Caki2 (cell line): ENCODE results near the gene SYT15. TPM values are rescaled to one million over a fixed set of nuclear protein-coding genes. Genes with fewer than 3 reads are reported as not detected.
"Not testable (repeated sequence)": the region's sequence is repeated elsewhere in the genome, so short reads cannot be mapped to it uniquely, and the experiment has no call there.

ENCODE experiments used
- DNase-seq: peaks from one replicate; pipeline ENCODE4 v3.0.0-alpha.2; 2015; ENCODE audit warnings: low read depth
- in situ Hi-C: cut with HindIII; loops from 2 replicates; pipeline ENCODE4 v1.10.0; 2016; ENCODE audit warnings: low sequenced_read_pairs, low pct_unique_long_range_greater_than_20kb, mixed read lengths
- total RNA-seq: library from RNA; depleted of rRNA; stranded (reverse); fragments of >200 nt; shearing (Covaris generic); gene quantifications from 2 replicates; pipeline ENCODE4 v1.2.3, GENCODE V29; 2014; ENCODE audit warnings: low replicate concordance

Gene SYT15
- total RNA-seq, 1 experiment from 2014 or later: not detected

DNA sequence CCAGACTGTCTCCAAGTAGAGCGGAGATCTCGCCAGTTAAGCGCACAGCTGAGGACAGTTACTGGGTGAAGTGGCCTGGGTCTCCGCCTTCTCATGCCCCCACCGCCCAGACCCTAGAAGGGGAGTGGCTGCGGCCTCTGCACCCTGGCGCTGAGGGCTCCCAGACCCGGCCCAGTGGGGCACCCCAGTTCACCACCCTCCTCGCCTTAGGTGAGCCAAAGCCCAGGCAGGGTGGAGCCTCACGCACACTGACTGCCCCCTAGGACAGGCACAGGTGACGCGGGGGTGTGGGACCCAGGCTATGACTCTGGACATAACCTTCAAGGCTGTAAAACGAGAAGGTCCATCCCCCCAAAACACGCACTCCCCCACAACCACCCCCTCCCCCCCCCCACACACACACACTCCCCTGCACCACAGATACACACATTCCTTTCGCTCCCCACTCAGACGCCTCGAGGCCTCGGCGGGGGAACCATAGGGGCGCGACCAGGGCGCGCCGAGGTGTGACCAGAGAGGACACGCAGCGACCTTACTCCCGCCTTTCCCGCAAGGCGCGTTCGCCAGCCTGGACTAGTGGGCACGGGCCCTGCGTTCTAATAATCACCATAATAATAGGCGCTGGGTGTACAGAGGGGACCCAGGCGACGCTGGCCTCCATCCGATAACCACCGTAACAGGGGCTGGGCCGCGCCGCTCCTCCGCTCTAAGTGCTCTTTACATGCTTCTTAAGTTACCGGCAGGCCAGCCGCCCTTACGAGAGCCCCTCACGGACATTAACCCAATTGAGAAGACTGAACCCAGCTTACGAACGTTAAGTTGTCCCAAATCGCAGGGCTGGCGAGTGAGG is 1.1 kb upstream of the SYT15 start:
- in situ Hi-C loops: not testable (repeated sequence)

DNA sequence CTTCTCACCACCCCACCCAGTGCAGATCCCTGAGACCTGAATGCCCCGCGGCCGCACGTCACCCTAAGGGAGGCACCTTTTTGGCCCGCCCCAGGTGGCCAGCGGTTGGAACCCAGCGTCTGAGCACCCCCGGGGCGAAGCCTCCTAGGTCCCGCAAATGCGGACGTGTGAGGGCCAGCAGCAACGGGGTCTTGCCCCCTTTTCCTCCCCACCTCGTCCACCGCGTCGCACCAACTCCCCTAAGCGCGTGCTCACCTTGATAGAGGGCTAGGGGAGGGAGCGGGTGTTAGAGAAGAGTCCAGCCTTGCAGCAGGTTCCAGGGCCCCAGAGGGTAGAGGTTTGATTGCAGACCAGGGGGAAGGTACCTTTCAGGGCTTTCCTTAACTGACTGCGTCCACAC is 450 bp downstream of the SYT15 start:
- DNase-seq, in situ Hi-C loops: not testable (repeated sequence)

More for the DNA sequence above, 1.1 kb upstream of the SYT15 start:
- not testable (repeated sequence) for DNase-seq

DNA sequence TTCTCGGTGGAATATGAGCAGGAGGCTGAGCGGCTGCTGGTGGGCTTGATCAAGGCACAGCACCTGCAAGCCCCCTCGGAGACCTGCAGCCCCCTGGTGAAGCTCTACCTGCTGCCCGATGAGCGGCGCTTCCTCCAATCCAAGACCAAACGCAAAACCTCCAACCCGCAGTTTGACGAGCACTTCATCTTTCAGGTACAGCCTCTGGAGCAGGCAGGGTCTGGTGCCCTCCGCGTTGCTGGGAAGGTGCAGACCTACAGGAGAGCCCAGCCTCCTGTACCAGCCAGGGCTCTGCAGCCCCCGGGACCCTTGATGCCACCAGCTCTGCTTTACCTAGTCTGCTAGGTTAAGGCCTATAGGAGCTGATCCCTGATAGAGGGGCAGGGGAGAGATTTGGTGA is 3.1 kb downstream of the SYT15 start:
- DNase-seq, in situ Hi-C loops: not testable (repeated sequence)

DNA sequence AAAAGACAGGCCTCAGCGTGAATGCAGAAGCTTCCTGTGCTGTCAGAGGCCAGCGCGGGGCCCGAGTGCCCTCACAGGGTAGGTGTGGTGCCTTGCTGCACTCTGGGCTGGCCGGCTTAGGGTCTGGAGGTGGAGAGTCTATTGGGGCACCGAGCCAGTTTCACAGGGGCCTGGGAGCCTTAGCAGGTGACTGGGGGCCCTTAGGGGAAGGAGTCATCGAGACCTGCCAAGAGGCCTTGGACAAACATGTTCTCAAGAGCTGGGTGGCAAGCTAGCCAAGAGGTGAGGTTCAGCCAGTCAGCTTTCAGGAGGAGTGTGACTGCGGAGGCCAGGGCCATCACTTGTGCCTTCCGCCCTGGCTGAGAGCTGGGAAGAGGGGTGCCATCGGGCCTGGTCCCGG is 3.6 kb downstream of the SYT15 start:
- in situ Hi-C loops, DNase-seq: not testable (repeated sequence)

DNA sequence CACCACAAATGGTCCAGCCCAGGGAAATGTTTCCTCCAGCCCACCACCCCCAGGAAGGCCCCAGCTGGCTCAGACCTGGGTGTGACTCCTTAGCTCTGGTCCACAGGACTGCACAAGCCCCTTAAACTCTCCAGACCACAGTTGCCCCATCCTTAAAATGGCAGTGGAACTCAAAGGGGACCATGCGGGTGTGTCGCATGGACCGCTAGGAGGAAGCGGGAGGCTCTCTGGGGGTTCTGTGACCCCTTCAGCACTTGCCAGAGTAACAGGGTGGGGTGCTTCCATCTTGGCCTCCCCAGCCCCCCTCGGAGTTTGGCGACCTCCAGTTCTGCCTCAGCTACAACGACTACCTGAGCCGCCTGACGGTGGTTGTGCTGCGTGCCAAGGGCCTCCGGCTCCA is 5.3 kb downstream of the SYT15 start:
- DNase-seq, in situ Hi-C loops: not testable (repeated sequence)

DNA sequence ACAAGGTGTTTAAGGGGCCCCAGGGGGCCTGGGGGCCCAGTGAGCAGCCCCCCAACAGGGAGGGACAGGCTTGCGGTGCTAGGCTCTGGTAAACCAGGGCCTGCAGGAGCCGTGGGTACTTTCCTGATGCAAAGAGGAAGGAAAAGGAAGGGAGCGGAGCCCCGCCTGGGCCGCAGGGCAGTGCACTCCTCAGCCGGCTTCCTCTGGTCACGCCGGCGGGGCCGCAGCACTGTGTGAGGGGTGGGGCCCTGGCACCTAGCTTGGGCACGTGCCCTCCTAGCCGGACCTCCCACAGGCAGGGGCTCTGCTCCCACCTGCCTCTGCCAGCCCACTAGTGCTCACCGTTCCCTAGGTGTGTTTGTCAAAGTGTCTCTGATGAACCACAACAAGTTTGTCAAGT is 6.3 kb downstream of the SYT15 start:
- in situ Hi-C loops, DNase-seq: not testable (repeated sequence)

DNA sequence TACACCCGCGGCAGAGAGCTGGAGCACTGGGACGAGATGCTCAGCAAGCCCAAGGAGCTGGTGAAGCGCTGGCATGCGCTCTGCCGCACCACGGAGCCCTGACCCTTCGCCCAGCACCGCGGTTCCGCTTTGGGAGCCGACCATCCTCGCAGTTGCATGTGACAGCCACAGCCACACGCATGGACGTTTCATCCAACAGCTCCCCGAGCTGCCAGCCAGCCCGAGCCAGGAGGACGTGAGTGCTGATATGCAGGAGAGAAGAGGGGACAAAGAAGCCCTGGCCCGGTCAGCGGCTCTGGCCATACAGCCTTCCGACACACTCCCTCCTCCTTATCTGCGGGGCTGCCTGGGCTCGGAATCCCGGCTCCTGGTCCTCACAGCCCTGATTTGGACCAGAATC is 8.6 kb downstream of the SYT15 start:
- in situ Hi-C loops, DNase-seq: not testable (repeated sequence)

DNA sequence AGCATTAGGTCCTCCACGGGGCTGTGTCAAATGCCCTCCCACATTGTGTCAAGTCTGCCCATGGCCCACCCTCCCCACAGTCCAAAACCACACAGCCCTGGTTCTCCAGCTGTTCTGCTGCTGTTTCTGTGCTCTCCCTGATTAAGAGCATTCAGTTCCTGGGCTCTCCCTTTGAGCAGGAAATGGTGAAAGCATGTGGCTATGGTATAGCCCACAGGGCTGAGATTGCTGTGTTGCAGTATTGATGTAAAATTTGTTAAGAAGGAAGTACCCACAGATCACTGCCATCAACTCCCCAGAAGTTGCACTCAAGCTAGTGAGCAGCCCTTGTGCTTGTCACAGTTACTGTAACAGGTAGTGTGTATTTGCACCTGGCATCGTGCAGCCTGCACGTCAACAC is 9.3 kb downstream of the SYT15 start:
- in situ Hi-C loops, DNase-seq: not testable (repeated sequence)

DNA sequence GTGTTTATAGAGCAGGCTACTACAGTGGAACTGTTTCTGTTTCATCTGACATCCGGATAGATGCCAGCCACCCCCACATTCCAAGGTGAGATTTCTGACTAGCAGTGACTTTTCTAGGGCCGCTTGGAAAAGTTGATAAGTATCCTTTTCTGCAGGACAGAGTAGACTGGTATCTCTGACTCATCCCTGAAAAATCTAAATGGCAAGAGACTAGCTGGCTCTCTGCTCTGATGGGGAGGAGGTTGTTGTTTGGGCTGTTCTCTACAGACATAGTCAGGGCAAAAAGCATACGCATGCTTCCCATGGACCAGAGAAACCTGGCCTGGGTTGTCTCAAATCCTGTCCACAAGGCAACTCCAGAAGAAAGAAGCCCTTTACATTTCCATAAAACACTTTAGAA is 10.7 kb downstream of the SYT15 start:
- DNase-seq, in situ Hi-C loops: not testable (repeated sequence)

DNA sequence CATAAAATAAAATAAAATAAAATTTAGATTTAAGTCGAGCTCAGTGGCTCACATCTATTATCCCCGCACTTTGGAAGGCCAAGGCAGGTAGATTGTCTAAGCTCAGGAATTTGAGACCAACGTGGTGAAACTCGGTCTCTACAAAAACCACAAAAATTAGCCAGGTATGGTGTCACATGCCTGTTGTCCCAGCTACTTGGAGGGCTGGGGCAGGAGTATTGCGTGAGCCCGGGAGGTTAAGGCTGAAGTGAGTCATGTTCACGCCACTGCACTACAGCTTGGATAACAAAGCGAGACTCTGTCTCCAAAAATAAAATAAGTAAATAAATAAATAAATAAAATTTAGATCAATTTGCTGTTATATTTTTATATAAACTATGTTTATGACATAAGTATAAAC is 12.1 kb downstream of the SYT15 start:
- DNase-seq, in situ Hi-C loops: not testable (repeated sequence)

DNA sequence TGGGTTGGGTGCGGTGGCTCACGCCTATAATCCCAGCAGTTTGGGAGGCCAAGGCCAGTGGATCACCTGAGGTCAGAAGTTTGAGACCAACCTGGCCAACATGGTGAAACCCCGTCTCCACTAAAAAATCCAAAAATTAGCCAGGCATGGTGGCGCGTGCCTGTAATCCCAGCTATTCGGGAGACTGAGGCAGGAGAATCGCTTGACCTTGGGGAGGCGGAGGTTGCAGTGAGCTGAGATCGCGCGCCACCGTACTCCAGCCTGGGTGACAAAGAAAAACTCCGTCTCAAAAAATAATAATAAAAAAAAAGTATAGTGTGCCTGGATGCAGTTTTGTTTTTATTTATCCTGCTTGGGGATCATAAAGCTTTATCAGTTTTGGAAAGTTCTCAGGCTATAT is 14.4 kb downstream of the SYT15 start:
- DNase-seq, in situ Hi-C loops: not testable (repeated sequence)

DNA sequence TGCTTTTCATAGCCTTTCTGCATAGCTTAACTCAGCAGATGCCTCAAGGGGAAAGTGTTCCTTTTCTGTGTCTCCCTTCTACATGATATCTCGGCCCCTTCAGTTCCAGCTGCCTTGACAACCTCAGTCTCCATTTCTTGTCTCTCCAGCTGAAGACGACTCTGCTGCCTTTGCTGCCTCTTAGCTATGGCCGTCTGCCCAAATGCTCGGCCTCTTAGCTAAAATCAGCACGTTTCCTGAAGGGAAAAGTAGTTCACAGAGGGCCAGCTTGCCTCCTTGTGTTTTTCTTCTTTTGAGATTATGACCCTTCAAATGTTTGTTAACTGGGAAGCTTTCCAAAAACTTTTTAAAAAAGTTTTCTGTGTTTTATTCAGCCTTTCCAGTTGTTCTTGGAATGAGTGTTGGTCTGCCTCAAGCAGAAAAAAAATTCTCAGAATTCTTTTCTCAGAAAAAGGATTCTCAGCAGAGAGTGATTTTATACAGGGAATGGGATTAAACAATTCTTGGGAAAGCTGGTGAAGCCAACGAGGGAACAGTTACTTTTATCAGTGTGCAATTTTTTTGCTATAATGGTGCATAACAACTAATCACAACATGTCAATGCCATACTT is 15.6 kb downstream of the SYT15 start:
- DNase-seq, in situ Hi-C loops: not testable (repeated sequence)

DNA sequence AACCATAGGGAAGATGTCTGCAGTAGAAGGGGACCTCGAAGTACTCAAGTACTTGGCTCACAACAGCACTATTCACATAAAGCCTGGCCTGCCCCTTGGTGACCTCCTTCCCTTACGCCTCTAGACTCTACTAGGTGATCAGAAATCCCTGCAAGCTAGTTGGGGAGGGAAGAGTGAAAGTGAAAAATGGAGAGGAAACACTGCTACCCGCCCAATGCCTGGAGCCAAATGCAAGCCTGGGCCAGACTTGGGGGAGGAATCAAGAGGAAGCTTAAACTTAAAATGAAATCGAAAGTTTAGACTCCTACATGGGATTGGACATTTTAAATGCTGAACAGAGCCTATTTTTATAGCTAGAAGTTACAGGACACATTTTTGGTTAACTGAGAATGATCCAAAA is 17.6 kb downstream of the SYT15 start:
- in situ Hi-C loops: not testable (repeated sequence)

DNA sequence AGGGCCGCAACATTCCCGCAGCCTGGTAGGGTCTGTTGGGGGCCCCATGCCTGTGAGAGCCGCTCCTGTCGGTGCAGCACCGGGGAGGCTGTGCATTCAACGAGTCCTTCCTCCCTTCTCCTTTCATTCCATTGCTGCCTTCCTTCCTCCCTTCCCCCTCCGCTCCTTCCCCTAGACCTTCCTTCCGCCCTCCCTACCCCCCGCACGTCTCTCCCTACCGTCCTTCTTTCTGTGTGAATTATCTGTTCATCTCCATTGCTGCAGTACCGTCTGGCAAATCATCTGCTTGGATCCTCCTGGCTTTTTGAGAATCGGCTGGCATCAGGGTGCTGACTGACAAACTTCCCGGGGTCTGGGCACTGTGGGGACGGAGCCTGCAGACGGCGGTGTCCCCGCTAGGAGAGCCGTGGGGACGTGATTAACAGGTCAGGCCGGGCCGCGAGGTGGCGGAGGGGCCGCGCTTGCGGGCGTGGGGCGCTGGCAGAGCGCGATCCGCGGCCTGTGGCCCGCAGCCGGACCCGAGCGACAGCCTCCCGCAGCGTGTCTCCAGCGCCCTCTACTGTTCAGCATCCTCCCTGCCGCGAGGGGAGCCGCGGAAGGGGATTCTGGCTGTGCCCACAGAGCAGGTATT is 18.8 kb downstream of the SYT15 start:
- DNase-seq, in situ Hi-C loops: not testable (repeated sequence)

More for the DNA sequence above, 17.6 kb downstream of the SYT15 start:
- DNase-seq: not testable (repeated sequence)

DNA sequence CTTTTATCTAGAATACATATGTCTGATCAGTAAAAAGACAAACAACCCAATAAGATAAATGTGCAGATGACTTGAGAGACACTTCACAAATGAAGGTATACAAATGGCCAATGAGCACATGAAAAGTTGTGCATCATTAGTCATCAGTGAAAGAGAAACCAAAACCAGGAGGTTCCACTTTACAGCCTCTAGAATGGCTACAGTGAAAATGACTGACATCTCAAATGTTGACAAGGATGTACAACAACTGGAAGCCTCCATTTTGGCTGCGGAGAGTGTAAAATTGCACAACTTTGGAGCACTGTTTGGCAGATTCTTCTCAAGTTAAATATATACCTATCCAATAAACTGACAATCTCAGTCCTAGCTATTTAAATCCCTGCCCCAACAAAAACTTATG is 21.6 kb downstream of the SYT15 start:
- in situ Hi-C loops: not testable (repeated sequence)

DNA sequence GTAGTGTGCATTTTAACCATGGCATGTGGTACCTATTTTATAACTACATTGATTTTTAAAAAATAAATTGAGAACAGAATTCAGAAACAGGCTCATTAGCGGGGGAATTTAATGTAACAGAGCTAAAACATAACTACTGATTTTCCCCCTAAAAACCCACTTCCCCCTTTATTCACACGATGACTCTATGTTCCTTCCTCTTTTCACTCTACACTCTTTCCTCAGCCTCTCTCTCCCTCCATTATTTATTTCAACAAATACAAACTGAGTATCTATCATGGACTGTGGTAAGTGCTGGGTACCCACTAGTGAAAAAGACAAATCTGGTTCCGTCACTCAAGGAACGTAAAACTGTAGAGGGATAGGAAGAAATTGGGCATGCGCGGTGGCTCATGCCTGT is 36.6 kb downstream of the SYT15 start:
- in situ Hi-C loops, DNase-seq: not testable (repeated sequence)

More for the DNA sequence above, 21.6 kb downstream of the SYT15 start:
- not testable (repeated sequence) for DNase-seq

DNA sequence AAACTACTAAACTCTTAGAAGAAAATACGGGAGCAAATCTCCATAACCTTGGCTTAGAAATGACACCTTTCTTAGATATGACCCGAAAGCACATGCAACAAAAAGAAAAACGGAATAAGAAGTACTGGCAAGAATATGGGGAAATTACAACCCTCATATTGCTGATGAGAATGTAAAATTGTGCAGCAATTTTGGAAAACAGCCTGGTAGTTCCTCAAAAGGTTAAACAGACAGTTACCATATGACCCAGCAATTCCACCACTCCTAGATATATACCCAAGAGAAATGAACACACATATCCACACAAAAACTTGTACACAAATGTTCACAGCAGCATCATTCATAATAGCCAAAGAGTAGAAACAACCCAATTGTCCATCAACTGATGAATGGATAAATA is 37.3 kb downstream of the SYT15 start:
- in situ Hi-C loops, DNase-seq: not testable (repeated sequence)

DNA sequence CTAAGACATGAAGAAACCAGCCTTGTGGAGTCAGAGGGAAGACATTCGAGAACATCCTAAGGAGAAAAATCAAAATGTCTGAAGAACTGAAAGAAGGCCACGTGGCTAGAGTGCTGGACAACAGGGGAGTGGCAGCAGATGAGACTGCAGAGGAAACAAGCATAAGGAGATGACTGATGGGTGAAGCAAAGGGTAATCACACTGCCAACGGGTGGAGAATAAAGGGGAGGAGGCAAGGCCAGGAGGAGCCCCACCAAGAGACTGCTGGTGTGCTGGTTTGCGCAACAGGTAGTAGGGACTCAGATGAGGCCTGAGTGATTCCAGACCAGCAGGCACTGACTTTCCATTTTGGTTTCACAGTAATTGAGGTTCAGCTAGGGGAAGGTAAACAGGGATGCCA is 38.2 kb downstream of the SYT15 start:
- in situ Hi-C loops, DNase-seq: not testable (repeated sequence)

DNA sequence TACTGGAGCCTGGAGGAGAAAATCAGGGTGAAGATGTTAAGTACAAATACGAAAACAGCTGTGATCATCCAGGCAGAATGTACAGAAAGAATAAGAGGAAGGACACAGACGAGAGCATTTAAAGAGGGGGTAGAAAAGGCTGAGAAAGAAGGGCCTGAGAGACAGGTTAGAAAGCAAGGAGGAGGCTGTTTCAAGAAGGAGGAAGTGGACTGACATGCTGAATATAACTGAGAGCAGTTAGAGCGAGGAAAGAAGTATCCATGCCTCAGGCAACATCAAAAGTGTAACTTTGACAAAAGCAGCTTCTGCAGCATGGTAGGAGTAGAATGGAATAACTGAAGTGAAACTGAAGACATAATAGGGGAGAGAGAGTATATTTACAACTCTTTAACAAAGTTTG is 39.0 kb downstream of the SYT15 start:
- DNase-seq, in situ Hi-C loops: not testable (repeated sequence)
